NCI-H1694 (cell line): ENCODE measurements around the gene CLPX.
"Not testable (repeated sequence)": the region's sequence is repeated elsewhere in the genome, so short reads cannot be mapped to it uniquely, and the experiment has no call there.

ENCODE experiments used
- DNase-seq: peaks from one replicate; lab custom pipeline; 2025; lab: John Stamatoyannopoulos, UW

CLPX gene

GRCh38 chr15:65101891-65102708, 83.0 kb downstream of the CLPX start:
- no peak for DNase-seq

GRCh38 chr15:65101411-65101890, 83.7 kb downstream of the CLPX start:
- peak; percentile 59 for DNase-seq

GRCh38 chr15:65100442-65100841, 84.7 kb downstream of the CLPX start:
- no peak for DNase-seq

- not testable (repeated sequence) for DNase-seq
Measured at GRCh38 chr15:65099801-65100200, 85.3 kb downstream of the CLPX start.

- DNase-seq, result no peak
Measured at GRCh38 chr15:65099336-65099735, 85.8 kb downstream of the CLPX start.
